Medulla oblongata (tissue), 1 donor: ENCODE data around the gene STXBP2.

Experiments
- DNase-seq: peaks from one replicate; pipeline ENCODE4 v3.0.0-alpha.2; 2015; ENCODE audit errors: extremely low spot score

Gene STXBP2

GRCh38 chr19:7650148-7650547 is 13.2 kb downstream of the STXBP2 start:
- DNase-seq = no peak

GRCh38 chr19:7652061-7652641 is 15.2 kb downstream of the STXBP2 start:
- DNase-seq = peak; percentile 84

GRCh38 chr19:7654401-7654800 is 17.5 kb downstream of the STXBP2 start:
- DNase-seq = no peak

- DNase-seq = no peak
Measured at GRCh38 chr19:7655581-7655980, 18.7 kb downstream of the STXBP2 start.

- no peak for DNase-seq
Measured at GRCh38 chr19:7657131-7657751, 20.3 kb downstream of the STXBP2 start.

GRCh38 chr19:7658219-7658686 is 21.3 kb downstream of the STXBP2 start:
- peak; percentile 65 for DNase-seq

GRCh38 chr19:7661744-7662538 is 25.0 kb downstream of the STXBP2 start:
- no peak for DNase-seq

- DNase-seq = no peak
Measured at GRCh38 chr19:7662657-7663056, 25.7 kb downstream of the STXBP2 start.

GRCh38 chr19:7663706-7664105 is 26.8 kb downstream of the STXBP2 start:
- no peak for DNase-seq

- DNase-seq = no peak
Measured at GRCh38 chr19:7665076-7665475, 28.2 kb downstream of the STXBP2 start.

GRCh38 chr19:7668842-7669241 is 31.9 kb downstream of the STXBP2 start, which contains the start of gene RETN:
Gene RETN, plus strand, starts transcription at chr19:7669049. Its CDS starts 278 bp downstream, at chr19:7669327.
- no peak for DNase-seq

GRCh38 chr19:7669641-7670040 is 32.7 kb downstream of the STXBP2 start:
- DNase-seq = no peak

GRCh38 chr19:7670150-7670783 is 33.4 kb downstream of the STXBP2 start:
- DNase-seq = no peak

GRCh38 chr19:7670790-7671189 is 33.9 kb downstream of the STXBP2 start:
- DNase-seq = no peak

GRCh38 chr19:7672522-7672921 is 35.6 kb downstream of the STXBP2 start:
- no peak for DNase-seq

GRCh38 chr19:7674010-7675005 is 37.4 kb downstream of the STXBP2 start:
- peak; percentile 6 for DNase-seq

GRCh38 chr19:7676376-7676775 is 39.5 kb downstream of the STXBP2 start:
- DNase-seq = no peak

GRCh38 chr19:7676854-7677253 is 39.9 kb downstream of the STXBP2 start, which contains the start of gene MCEMP1:
Gene MCEMP1, plus strand, starts transcription at chr19:7677090. Its CDS starts 31 bp downstream, at chr19:7677121.
- no peak for DNase-seq

GRCh38 chr19:7677669-7678311 is 40.9 kb downstream of the STXBP2 start:
- DNase-seq = no peak

- DNase-seq = peak; percentile 13
Measured at GRCh38 chr19:7678971-7679751, 42.3 kb downstream of the STXBP2 start.
